Mesendoderm (in vitro differentiated cells): Measurements from ENCODE around the gene LCE3B.
"Not testable (repeated sequence)": the region's sequence is repeated elsewhere in the genome, so short reads cannot be mapped to it uniquely, and the experiment has no call there.

ENCODE experiments used
- DNase-seq: peaks from one replicate; pipeline ENCODE4 v3.0.0; 2013
- H2AK5ac ChIP-seq: 2 replicates; pipeline ENCODE4 v1.6.1; 2013; ENCODE audit warnings: low read length, inconsistent platforms
- H2BK120ac ChIP-seq: 2 replicates; pipeline ENCODE4 v1.6.1; 2013; ENCODE audit warnings: low read depth, mild to moderate bottlenecking, low read length, moderate library complexity, mixed read lengths
- H2BK15ac ChIP-seq: replicated peaks from 2 replicates; pipeline ENCODE4 v1.6.1; 2013; ENCODE audit warnings: low read depth, mild to moderate bottlenecking, moderate library complexity
- H2BK5ac ChIP-seq: 2 replicates; pipeline ENCODE4 v1.6.1; 2013; ENCODE audit warnings: low read length, inconsistent platforms
- H3K18ac ChIP-seq: 2 replicates; pipeline ENCODE4 v1.6.1; 2013; ENCODE audit warnings: mild to moderate bottlenecking, low read length, mixed read lengths
- H3K23ac ChIP-seq: one replicate; pipeline ENCODE4 v1.6.1; 2013; ENCODE audit warnings: low read length
- H3K27ac ChIP-seq: 2 replicates; pipeline ENCODE4 v1.5.1; 2013; ENCODE audit warnings: low read depth, mild to moderate bottlenecking, inconsistent platforms, low read length, moderate library complexity
- H3K27me3 ChIP-seq: 2 replicates; pipeline ENCODE4 v1.6.1; 2013; ENCODE audit warnings: low read length, control low read depth, mild to moderate bottlenecking, inconsistent platforms; ENCODE audit not compliant: insufficient read depth, poor library complexity
- H3K36me3 ChIP-seq: 2 replicates; pipeline ENCODE4 v1.6.1; 2013; ENCODE audit warnings: low read length, inconsistent platforms; ENCODE audit not compliant: control insufficient read depth, insufficient read depth
- H3K4ac ChIP-seq: one replicate; pipeline ENCODE4 v1.6.1; 2013; ENCODE audit warnings: low read depth, mild to moderate bottlenecking, low read length, moderate library complexity
- H3K4me1 ChIP-seq: 2 replicates; pipeline ENCODE4 v1.6.1; 2013; ENCODE audit warnings: low read depth, low read length, inconsistent platforms; ENCODE audit not compliant: control insufficient read depth
- H3K4me2 ChIP-seq: 2 replicates; pipeline ENCODE4 v1.6.1; 2013; ENCODE audit warnings: low read length
- H3K4me3 ChIP-seq: 2 replicates; pipeline ENCODE4 v1.5.1; 2013; ENCODE audit warnings: mild to moderate bottlenecking, low read length
- H3K56ac ChIP-seq: one replicate; pipeline ENCODE4 v1.6.1; 2013; ENCODE audit warnings: low read length
- H3K79me1 ChIP-seq: 2 replicates; pipeline ENCODE4 v1.6.1; 2013; ENCODE audit warnings: low read length, inconsistent platforms
- H3K79me2 ChIP-seq: 2 replicates; pipeline ENCODE4 v1.6.1; 2013; ENCODE audit warnings: mild to moderate bottlenecking, low read length; ENCODE audit not compliant: control insufficient read depth, insufficient read depth
- H3K9ac ChIP-seq: 2 replicates; pipeline ENCODE4 v1.6.1; 2013; ENCODE audit warnings: low read length, inconsistent platforms
- H4K5ac ChIP-seq: one replicate; pipeline ENCODE4 v1.6.1; 2013; ENCODE audit warnings: low read length
- H4K8ac ChIP-seq: one replicate; pipeline ENCODE4 v1.6.1; 2013; ENCODE audit warnings: low read depth, mild to moderate bottlenecking, control low read depth, low read length, moderate library complexity
- WGBS: extraction: QIAGEN DNeasy Blood & Tissue Kit; methylation state at CpG from one replicate; pipeline ENCODE4 v1.1.7; 2013; ENCODE audit warnings: low lambda C conversion rate, missing lambda C conversion rate; ENCODE audit not compliant: insufficient coverage; ENCODE audit errors: extremely low coverage; 5-methylcytosine and 5-hydroxymethylcytosine counted together

The LCE3B gene

GRCh38 chr1:152579526-152579925, 34.1 kb upstream of the LCE3B start:
- not testable (repeated sequence) for H3K18ac ChIP-seq, H3K23ac ChIP-seq, H3K56ac ChIP-seq, DNase-seq, H3K9ac ChIP-seq, H3K79me2 ChIP-seq, H2BK5ac ChIP-seq, H2BK15ac ChIP-seq, H3K4ac ChIP-seq, H3K4me1 ChIP-seq, H4K8ac ChIP-seq, H2BK120ac ChIP-seq, H2AK5ac ChIP-seq, H3K79me1 ChIP-seq, H3K4me3 ChIP-seq, H3K4me2 ChIP-seq, H3K36me3 ChIP-seq, H4K5ac ChIP-seq, H3K27me3 ChIP-seq, H3K27ac ChIP-seq
- no CpG with 5 or more reads among the region's 9 CpGs for WGBS

GRCh38 chr1:152580433-152580832, 33.2 kb upstream of the LCE3B start, which contains the start of gene LCE3D:
Gene LCE3D (minus strand): TSS chr1:152580516. CDS start chr1:152579936, 580 bp downstream.
- Histone ChIP-seq H2BK15ac (no peak within 1 kb of the TSS), H2BK5ac (no peak within 1 kb of the TSS), H3K27ac (no peak within 1 kb of the TSS), H3K4ac (no peak within 1 kb of the TSS), H3K79me1 (no peaks in the 10 kb centered on the region), H3K79me2 (no peaks in the 10 kb centered on the region), H3K4me1 (no peaks in the 10 kb centered on the region), H2AK5ac (no peak within 1 kb of the TSS), H3K18ac (no peak within 1 kb of the TSS), H3K56ac (no peak within 1 kb of the TSS), H3K36me3 (no peaks in the 10 kb centered on the region), H4K5ac (no peak within 1 kb of the TSS), H3K4me3 (no peak within 1 kb of the TSS), H3K9ac (no peak within 1 kb of the TSS), H3K23ac (no peak within 1 kb of the TSS), H3K4me2 (no peak within 1 kb of the TSS), H3K27me3 (no peaks in the 10 kb centered on the region), H4K8ac (no peak within 1 kb of the TSS), H2BK120ac (no peak within 1 kb of the TSS)
- DNase-seq, result no peak
- WGBS, result no CpG with 5 or more reads among the region's 4 CpGs

- H2BK15ac ChIP-seq, result no peak overlapping the region
- no CpG with 5 or more reads among the region's 1 CpG for WGBS
- H4K5ac ChIP-seq, result no peak overlapping the region
- no peaks in the 10 kb centered on the region for H3K36me3 ChIP-seq
- H3K18ac ChIP-seq, result no peak overlapping the region
- no peak overlapping the region for H3K4me2 ChIP-seq
- H3K4me1 ChIP-seq, result no peaks in the 10 kb centered on the region
- H2BK5ac ChIP-seq, result no peak overlapping the region
- no peak overlapping the region for H3K4ac ChIP-seq
- no peak overlapping the region for H4K8ac ChIP-seq
- no peak overlapping the region for H3K23ac ChIP-seq
- H3K79me1 ChIP-seq, result no peaks in the 10 kb centered on the region
- no peak overlapping the region for H2AK5ac ChIP-seq
- no peak overlapping the region for H2BK120ac ChIP-seq
- H3K9ac ChIP-seq, result no peak overlapping the region
- H3K27ac ChIP-seq, result no peak overlapping the region
- no peak for DNase-seq
- H3K79me2 ChIP-seq, result no peaks in the 10 kb centered on the region
- no peak overlapping the region for H3K4me3 ChIP-seq
- no peak overlapping the region for H3K56ac ChIP-seq
- no peaks in the 10 kb centered on the region for H3K27me3 ChIP-seq
Observed at GRCh38 chr1:152582647-152583046, 31.0 kb upstream of the LCE3B start.

GRCh38 chr1:152585586-152585985, 28.0 kb upstream of the LCE3B start:
- no CpG with 5 or more reads among the region's 1 CpG for WGBS
- Histone ChIP-seq H3K36me3 (no peaks in the 10 kb centered on the region), H3K18ac (no peak overlapping the region), H3K79me2 (no peaks in the 10 kb centered on the region), H3K4me1 (no peaks in the 10 kb centered on the region), H4K5ac (no peak overlapping the region), H2AK5ac (no peak overlapping the region), H3K79me1 (no peaks in the 10 kb centered on the region), H3K27me3 (no peaks in the 10 kb centered on the region), H3K4me3 (no peak overlapping the region), H3K23ac (no peak overlapping the region), H3K4me2 (no peak overlapping the region), H2BK5ac (no peak overlapping the region), H4K8ac (no peak overlapping the region), H2BK15ac (no peak overlapping the region), H3K27ac (no peak overlapping the region), H2BK120ac (no peak overlapping the region), H3K4ac (no peak overlapping the region), H3K56ac (no peak overlapping the region), H3K9ac (no peak overlapping the region)
- no peak for DNase-seq

- no CpG with 5 or more reads among the region's 2 CpGs for WGBS
- H3K9ac ChIP-seq, result no peak overlapping the region
Observed at GRCh38 chr1:152596986-152597385, 16.6 kb upstream of the LCE3B start.

GRCh38 chr1:152599934-152600333, 13.7 kb upstream of the LCE3B start, which contains the start of gene LCE3C:
Gene LCE3C (plus strand): TSS chr1:152600234. CDS start chr1:152600732, 498 bp downstream.
- H2AK5ac ChIP-seq, result no peak within 1 kb of the TSS
- H3K9ac ChIP-seq, result no peak within 1 kb of the TSS
- no peaks in the 10 kb centered on the region for H3K79me2 ChIP-seq
- no peaks in the 10 kb centered on the region for H3K79me1 ChIP-seq
- no peak within 1 kb of the TSS for H3K4me3 ChIP-seq
- no peak within 1 kb of the TSS for H3K27ac ChIP-seq
- H3K4ac ChIP-seq, result no peak within 1 kb of the TSS
- H3K27me3 ChIP-seq, result no peaks in the 10 kb centered on the region
- no peak within 1 kb of the TSS for H3K56ac ChIP-seq
- no CpG with 5 or more reads among the region's 4 CpGs for WGBS
- no peak within 1 kb of the TSS for H3K4me2 ChIP-seq
- no peak within 1 kb of the TSS for H3K23ac ChIP-seq
- no peak within 1 kb of the TSS for H2BK5ac ChIP-seq
- DNase-seq, result no peak
- no peak within 1 kb of the TSS for H4K8ac ChIP-seq
- H3K36me3 ChIP-seq, result no peaks in the 10 kb centered on the region
- H2BK15ac ChIP-seq, result no peak within 1 kb of the TSS
- no peak within 1 kb of the TSS for H2BK120ac ChIP-seq
- no peak within 1 kb of the TSS for H3K18ac ChIP-seq
- no peaks in the 10 kb centered on the region for H3K4me1 ChIP-seq
- H4K5ac ChIP-seq, result no peak within 1 kb of the TSS

More at GRCh38 chr1:152596986-152597385, 16.6 kb upstream of the LCE3B start:
- Histone ChIP-seq H3K18ac (no peak overlapping the region), H4K5ac (no peak overlapping the region), H3K79me1 (no peaks in the 10 kb centered on the region), H3K23ac (no peak overlapping the region), H2BK5ac (no peak overlapping the region), H3K79me2 (no peaks in the 10 kb centered on the region), H3K56ac (no peak overlapping the region), H3K4me1 (no peaks in the 10 kb centered on the region), H4K8ac (no peak overlapping the region), H3K4me2 (no peak overlapping the region), H3K27ac (no peak overlapping the region), H3K27me3 (no peaks in the 10 kb centered on the region), H2BK120ac (no peak overlapping the region), H3K36me3 (no peaks in the 10 kb centered on the region), H3K4ac (no peak overlapping the region), H2AK5ac (no peak overlapping the region), H3K4me3 (no peak overlapping the region), H2BK15ac (no peak overlapping the region)
- no peak for DNase-seq
